Measurements from ENCODE around the gene ESPL1.

ESPL1 gene

DNA sequence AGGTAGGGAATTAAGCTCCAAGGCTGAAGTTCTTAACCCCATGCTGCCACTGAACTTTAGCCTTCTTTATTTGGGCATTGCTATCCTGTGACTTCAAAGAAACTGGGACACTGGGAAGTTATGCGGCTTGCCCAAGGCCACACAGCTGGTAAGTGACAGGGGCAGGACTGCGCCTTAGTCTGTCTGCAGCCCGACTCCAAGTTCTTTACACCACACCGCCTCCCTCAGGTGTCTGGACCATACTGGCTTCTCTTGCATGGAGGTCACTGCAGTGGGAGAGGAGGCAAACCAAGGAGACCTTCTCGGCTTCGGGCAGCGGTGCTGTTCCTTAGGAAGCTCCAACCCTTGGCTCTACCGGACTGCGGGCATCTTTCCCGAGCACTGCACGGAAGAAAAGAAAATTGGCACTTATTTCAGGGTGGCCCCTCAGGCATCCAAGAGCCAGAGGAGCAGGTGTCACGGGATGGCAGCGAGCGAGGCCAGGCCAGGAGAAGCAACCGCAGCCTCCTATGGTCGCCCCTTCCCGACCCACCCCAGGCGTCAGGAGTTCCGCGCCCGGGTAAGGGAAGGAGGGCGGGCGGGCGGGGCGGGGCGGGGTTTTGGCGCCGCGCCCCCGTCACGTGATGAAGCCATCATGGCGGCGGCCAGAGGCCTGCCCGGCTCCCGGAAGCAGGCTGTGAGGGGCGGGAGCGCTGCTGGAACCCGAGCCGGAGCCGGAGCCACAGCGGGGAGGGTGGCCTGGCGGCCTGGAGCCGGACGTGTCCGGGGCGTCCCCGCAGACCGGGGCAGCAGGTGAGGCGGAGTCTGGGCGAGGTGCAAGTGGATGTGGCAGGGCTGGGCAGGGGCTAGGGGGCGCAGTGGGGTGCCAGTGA lies 16.4 kb upstream of the ESPL1 start:
- peak; percentile 46; the same call in 1 of the 2 replicates for TF ChIP-seq SIN3A (IDR thresholded peaks at IDR 0.05; ENCODE audit: borderline replicate concordance, insufficient read depth, low read length)
- peak; percentile 50 for TF ChIP-seq FOXP2 (optimal IDR thresholded peaks at IDR 0.05; ENCODE audit: borderline replicate concordance, extremely low read depth, extremely low read length, insufficient read depth)
- peak; percentile 41; the same call in 1 of the 2 replicates for TF ChIP-seq POLR2AphosphoS5 (IDR thresholded peaks at IDR 0.05; ENCODE audit: low read depth, low read length)
- TF ChIP-seq, protein P1, sequence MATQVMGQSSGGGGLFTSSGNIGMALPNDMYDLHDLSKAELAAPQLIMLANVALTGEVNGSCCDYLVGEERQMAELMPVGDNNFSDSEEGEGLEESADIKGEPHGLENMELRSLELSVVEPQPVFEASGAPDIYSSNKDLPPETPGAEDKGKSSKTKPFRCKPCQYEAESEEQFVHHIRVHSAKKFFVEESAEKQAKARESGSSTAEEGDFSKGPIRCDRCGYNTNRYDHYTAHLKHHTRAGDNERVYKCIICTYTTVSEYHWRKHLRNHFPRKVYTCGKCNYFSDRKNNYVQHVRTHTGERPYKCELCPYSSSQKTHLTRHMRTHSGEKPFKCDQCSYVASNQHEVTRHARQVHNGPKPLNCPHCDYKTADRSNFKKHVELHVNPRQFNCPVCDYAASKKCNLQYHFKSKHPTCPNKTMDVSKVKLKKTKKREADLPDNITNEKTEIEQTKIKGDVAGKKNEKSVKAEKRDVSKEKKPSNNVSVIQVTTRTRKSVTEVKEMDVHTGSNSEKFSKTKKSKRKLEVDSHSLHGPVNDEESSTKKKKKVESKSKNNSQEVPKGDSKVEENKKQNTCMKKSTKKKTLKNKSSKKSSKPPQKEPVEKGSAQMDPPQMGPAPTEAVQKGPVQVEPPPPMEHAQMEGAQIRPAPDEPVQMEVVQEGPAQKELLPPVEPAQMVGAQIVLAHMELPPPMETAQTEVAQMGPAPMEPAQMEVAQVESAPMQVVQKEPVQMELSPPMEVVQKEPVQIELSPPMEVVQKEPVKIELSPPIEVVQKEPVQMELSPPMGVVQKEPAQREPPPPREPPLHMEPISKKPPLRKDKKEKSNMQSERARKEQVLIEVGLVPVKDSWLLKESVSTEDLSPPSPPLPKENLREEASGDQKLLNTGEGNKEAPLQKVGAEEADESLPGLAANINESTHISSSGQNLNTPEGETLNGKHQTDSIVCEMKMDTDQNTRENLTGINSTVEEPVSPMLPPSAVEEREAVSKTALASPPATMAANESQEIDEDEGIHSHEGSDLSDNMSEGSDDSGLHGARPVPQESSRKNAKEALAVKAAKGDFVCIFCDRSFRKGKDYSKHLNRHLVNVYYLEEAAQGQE (IDR thresholded peaks at IDR 0.05; ENCODE audit: insufficient read depth in 1 of 2, low read depth in 2 of 2, low read length in 2 of 2) = no peak
- peak; percentile 51; the same call in 1 of the 2 replicates for TF ChIP-seq TAF1 (IDR thresholded peaks at IDR 0.05; ENCODE audit: borderline replicate concordance, insufficient read depth, low read length)

DNA sequence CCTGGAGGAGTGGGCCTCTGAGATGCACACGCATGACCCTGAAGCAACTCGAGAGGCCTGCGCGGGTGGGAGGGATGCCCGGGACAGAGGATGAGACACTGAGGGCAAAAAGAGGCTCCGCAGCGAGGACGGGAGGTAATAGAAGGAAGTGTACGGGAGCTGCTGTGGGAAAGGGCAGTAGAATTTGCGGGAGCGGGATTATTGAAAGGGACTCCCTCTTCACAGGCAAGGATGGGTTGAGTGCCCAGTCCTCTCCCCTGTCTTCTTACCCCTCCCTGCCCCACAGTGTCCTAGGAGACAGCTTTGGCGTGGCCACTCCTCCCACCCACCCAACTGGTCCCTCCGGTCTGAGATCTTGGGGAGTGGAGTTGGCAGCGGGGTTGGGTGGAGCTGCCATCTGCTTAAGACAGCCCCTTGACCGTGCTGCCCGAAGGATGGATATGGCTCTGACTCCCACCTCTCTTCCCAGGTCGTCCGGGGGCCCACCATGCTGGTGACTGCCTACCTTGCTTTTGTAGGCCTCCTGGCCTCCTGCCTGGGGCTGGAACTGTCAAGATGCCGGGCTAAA lies 15.7 kb upstream of the ESPL1 start:
- TF ChIP-seq POLR2AphosphoS5 (IDR thresholded peaks at IDR 0.05; ENCODE audit: low read depth, low read length) (no peak), FOXP2 (optimal IDR thresholded peaks at IDR 0.05; ENCODE audit: borderline replicate concordance, extremely low read depth, extremely low read length, insufficient read depth) (no peak), TAF1 (IDR thresholded peaks at IDR 0.05; ENCODE audit: borderline replicate concordance, insufficient read depth, low read length) (no peak), SIN3A (IDR thresholded peaks at IDR 0.05; ENCODE audit: borderline replicate concordance, insufficient read depth, low read length) (no peak)

DNA sequence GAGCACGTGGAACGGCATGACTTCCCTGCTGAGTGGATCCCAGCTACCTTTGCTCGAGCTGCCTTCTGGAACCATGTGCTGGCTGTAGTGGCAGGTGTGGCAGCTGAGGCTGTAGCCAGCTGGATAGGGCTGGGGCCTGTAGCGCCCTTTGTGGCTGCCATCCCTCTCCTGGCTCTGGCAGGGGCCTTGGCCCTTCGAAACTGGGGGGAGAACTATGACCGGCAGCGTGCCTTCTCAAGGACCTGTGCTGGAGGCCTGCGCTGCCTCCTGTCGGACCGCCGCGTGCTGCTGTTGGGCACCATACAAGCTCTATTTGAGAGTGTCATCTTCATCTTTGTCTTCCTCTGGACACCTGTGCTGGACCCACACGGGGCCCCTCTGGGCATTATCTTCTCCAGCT lies 14.8 kb upstream of the ESPL1 start:
- TF ChIP-seq TAF1 (IDR thresholded peaks at IDR 0.05; ENCODE audit: borderline replicate concordance, insufficient read depth, low read length) (no peak), SIN3A (IDR thresholded peaks at IDR 0.05; ENCODE audit: borderline replicate concordance, insufficient read depth, low read length) (no peak), POLR2AphosphoS5 (IDR thresholded peaks at IDR 0.05; ENCODE audit: low read depth, low read length) (no peak), FOXP2 (optimal IDR thresholded peaks at IDR 0.05; ENCODE audit: borderline replicate concordance, extremely low read depth, extremely low read length, insufficient read depth) (no peak)
- TF ChIP-seq, protein P1 (IDR thresholded peaks at IDR 0.05; ENCODE audit: insufficient read depth in 1 of 2, low read depth in 2 of 2, low read length in 2 of 2) = no peak

DNA sequence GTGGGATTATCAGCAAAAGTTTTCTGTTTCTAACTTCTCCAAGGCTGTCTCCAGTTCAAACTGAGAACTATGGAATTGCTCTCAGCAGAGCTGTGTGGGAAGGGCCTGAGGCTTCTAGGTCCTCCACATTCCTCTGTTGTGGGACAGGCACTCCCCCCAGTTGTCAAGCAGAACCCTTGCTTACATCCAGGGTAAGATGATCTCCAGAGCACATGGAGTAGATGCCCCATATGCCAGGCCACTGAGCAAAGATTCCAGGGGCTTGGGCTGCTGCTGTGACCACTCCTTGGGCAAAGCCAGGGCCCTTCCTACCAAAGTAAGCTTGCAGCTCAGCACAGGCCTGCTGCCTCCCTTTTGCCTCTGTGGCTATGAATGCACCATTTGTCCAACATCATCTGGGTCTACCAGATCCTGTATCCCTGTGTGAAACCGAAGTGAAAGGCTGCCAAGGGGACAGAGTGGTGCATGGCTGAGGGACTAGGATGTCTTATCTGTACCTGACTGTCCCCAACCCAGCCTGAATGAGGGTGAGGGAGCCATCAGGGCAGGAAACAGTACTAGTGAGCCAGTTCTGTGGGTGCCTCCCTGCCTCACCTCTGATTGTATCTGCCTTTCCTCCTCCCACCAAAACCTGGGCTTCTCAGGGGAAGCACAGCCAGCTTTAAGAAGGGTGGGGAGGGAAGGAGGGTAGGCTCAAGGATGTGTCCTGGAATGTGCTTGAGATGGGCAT lies 13.1 kb upstream of the ESPL1 start:
- TF ChIP-seq POLR2AphosphoS5 (IDR thresholded peaks at IDR 0.05; ENCODE audit: low read depth, low read length) (no peak), SIN3A (IDR thresholded peaks at IDR 0.05; ENCODE audit: borderline replicate concordance, insufficient read depth, low read length) (no peak), FOXP2 (optimal IDR thresholded peaks at IDR 0.05; ENCODE audit: borderline replicate concordance, extremely low read depth, extremely low read length, insufficient read depth) (no peak), TAF1 (IDR thresholded peaks at IDR 0.05; ENCODE audit: borderline replicate concordance, insufficient read depth, low read length) (no peak)
- TF ChIP-seq, protein P1 (IDR thresholded peaks at IDR 0.05; ENCODE audit: insufficient read depth in 1 of 2, low read depth in 2 of 2, low read length in 2 of 2) = no peak

DNA sequence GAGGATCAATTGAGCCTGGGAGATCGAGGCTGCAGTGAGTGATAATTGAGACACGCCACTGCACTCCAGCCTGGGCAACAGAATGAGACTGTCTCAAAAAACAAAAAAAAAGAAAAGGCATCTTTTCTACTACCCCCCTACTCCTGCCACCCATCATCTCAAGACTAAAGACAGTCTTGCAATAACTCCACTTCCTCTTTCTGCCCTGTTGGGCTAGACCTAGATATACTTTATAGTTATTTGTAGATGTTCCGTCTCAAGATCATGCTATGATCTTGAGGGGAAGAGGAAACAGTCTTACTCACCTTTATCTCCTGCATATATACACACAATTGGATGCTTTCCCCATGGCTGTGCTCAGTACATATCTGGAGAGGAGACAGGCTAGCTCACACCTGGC lies 12.1 kb upstream of the ESPL1 start:
- TF ChIP-seq, protein P1 (IDR thresholded peaks at IDR 0.05; ENCODE audit: insufficient read depth in 1 of 2, low read depth in 2 of 2, low read length in 2 of 2) = no peak
- no peak for TF ChIP-seq POLR2AphosphoS5 (IDR thresholded peaks at IDR 0.05; ENCODE audit: low read depth, low read length)
- no peak for TF ChIP-seq TAF1 (IDR thresholded peaks at IDR 0.05; ENCODE audit: borderline replicate concordance, insufficient read depth, low read length)
- TF ChIP-seq FOXP2 (optimal IDR thresholded peaks at IDR 0.05; ENCODE audit: borderline replicate concordance, extremely low read depth, extremely low read length, insufficient read depth) = no peak
- TF ChIP-seq SIN3A (IDR thresholded peaks at IDR 0.05; ENCODE audit: borderline replicate concordance, insufficient read depth, low read length) = no peak
